Calu3 (cell line): Measurements from ENCODE around the gene CCNJ. TPM values are rescaled to one million over a fixed set of nuclear protein-coding genes. Genes with fewer than 3 reads are reported as not detected.

ENCODE experiments used
- BruUV-seq: library from RNA; stranded (reverse); fragments of 400-500 nt; replicated peaks from 2 replicates; lab custom pipeline; 2021; lab: Mats Ljungman, UMichigan
- CTCF ChIA-PET: fragments of 300-600 bp; sonication (Branson Sonifier 250); formaldehyde crosslinking; loops from one replicate; lab custom pipeline; 2022; ENCODE audit warnings: antibody characterized with exemption; lab: Charles Lee
- DNase-seq: peaks from one replicate; pipeline ENCODE4 v3.0.0; 2022
- H3K27ac Mint-ChIP-seq: one replicate; pipeline ENCODE4 v1.8.0; 2022; ENCODE audit warnings: mixed read lengths; ENCODE audit not compliant: unreplicated experiment
- H3K27me3 Mint-ChIP-seq: one replicate; pipeline ENCODE4 v1.8.0; 2022; ENCODE audit warnings: mixed read lengths; ENCODE audit not compliant: unreplicated experiment
- H3K36me3 Mint-ChIP-seq: one replicate; pipeline ENCODE4 v1.8.0; 2022; ENCODE audit warnings: mild to moderate bottlenecking, moderate library complexity, mixed read lengths; ENCODE audit not compliant: insufficient read depth, unreplicated experiment
- H3K4me1 Mint-ChIP-seq: one replicate; pipeline ENCODE4 v1.8.0; 2022; ENCODE audit warnings: mild to moderate bottlenecking, low read depth, mixed read lengths; ENCODE audit not compliant: unreplicated experiment
- H3K4me3 Mint-ChIP-seq: one replicate; pipeline ENCODE4 v1.8.0; 2022; ENCODE audit warnings: mild to moderate bottlenecking, low read depth, moderate library complexity, mixed read lengths; ENCODE audit not compliant: unreplicated experiment
- H3K9me3 Mint-ChIP-seq: one replicate; pipeline ENCODE4 v1.8.0; 2022; ENCODE audit warnings: low read depth, mixed read lengths; ENCODE audit not compliant: unreplicated experiment
- CTCF ChIP-seq: fragments of 200-600 bp; IDR thresholded peaks from one replicate; pipeline ENCODE4 v1.8.0; 2022; ENCODE audit warnings: antibody characterized with exemption; ENCODE audit not compliant: unreplicated experiment
- intact Hi-C: fragments of 100-400 bp; cut with micrococcal nuclease; formaldehyde crosslinking; loops from one replicate; pipeline ENCODE4 v1.10.0; 2022; ENCODE audit not compliant: unreplicated experiment
- total RNA-seq: library from RNA; stranded (reverse); gene quantifications from 2 replicates; pipeline ENCODE4 v1.2.3, GENCODE V29; 2022

The CCNJ gene
- total RNA-seq, 1 experiment from 2014 or later: 5.9 TPM

- TF ChIP-seq CTCF: no peak
- H3K4me3 Mint-ChIP-seq: no peak overlapping the region
- H3K27ac Mint-ChIP-seq: no peak overlapping the region
- no TSS peak for BruUV-seq
- H3K9me3 Mint-ChIP-seq: no peaks in the 10 kb centered on the region
- no peaks in the 10 kb centered on the region for H3K36me3 Mint-ChIP-seq
- intact Hi-C loops: no loop called here
- H3K27me3 Mint-ChIP-seq: peaks cover under 1% of the 10 kb centered on the region
- CTCF ChIA-PET: no interaction called here
- H3K4me1 Mint-ChIP-seq: no peaks in the 10 kb centered on the region
- DNase-seq: no peak
Measured at GRCh38 chr10:96023168-96023567, 20.2 kb upstream of the CCNJ start.

GRCh38 chr10:96025566-96025965 lies 17.8 kb upstream of the CCNJ start:
- peaks cover 7% of the 10 kb centered on the region for H3K27me3 Mint-ChIP-seq
- peak; percentile 15 for TF ChIP-seq CTCF

GRCh38 chr10:96034625-96035024 lies 8.8 kb upstream of the CCNJ start:
- CTCF ChIA-PET: no interaction called here
- DNase-seq: no peak
- TF ChIP-seq CTCF: no peak
- H3K27ac Mint-ChIP-seq: no peak overlapping the region
- BruUV-seq: no TSS peak
- H3K4me1 Mint-ChIP-seq: no peaks in the 10 kb centered on the region
- H3K9me3 Mint-ChIP-seq: no peaks in the 10 kb centered on the region
- intact Hi-C loops: no loop called here
- H3K4me3 Mint-ChIP-seq: no peak overlapping the region
- no peaks in the 10 kb centered on the region for H3K36me3 Mint-ChIP-seq
- peaks cover 15% of the 10 kb centered on the region for H3K27me3 Mint-ChIP-seq

More at GRCh38 chr10:96025566-96025965, 17.8 kb upstream of the CCNJ start:
- no peaks in the 10 kb centered on the region for H3K9me3 Mint-ChIP-seq
- intact Hi-C loops: no loop called here
- H3K36me3 Mint-ChIP-seq: no peaks in the 10 kb centered on the region
- DNase-seq: no peak
- no peaks in the 10 kb centered on the region for H3K4me1 Mint-ChIP-seq
- no peak overlapping the region for H3K4me3 Mint-ChIP-seq
- CTCF ChIA-PET: no interaction called here
- BruUV-seq: no TSS peak
- no peak overlapping the region for H3K27ac Mint-ChIP-seq

- Mint-ChIP-seq H3K4me3 (no peak overlapping the region), H3K27me3 (peaks cover 10% of the 10 kb centered on the region), H3K4me1 (no peaks in the 10 kb centered on the region), H3K9me3 (no peaks in the 10 kb centered on the region), H3K36me3 (peaks cover 6% of the 10 kb centered on the region), H3K27ac (no peak overlapping the region)
- BruUV-seq: no TSS peak
- TF ChIP-seq CTCF: no peak
- DNase-seq: no peak
- intact Hi-C loops: no loop called here
- CTCF ChIA-PET: no interaction called here
Measured at GRCh38 chr10:96038476-96039387, 4.7 kb upstream of the CCNJ start.
